GM12892 (cell line): ENCODE results near the gene APMAP.

Source experiments
- POLR2A ChIP-seq: IDR thresholded peaks from 2 replicates; pipeline ENCODE4 v1.6.1; 2011; ENCODE audit warnings: low read depth, low read length, control low read depth
- POLR2AphosphoS5 ChIP-seq: IDR thresholded peaks from 2 replicates; pipeline ENCODE4 v1.6.1; 2011; ENCODE audit warnings: low read depth, low read length, control low read depth
- TAF1 ChIP-seq: IDR thresholded peaks from 2 replicates; pipeline ENCODE4 v1.6.1; 2011; ENCODE audit warnings: low read depth, mild to moderate bottlenecking, control low read depth, low read length, borderline replicate concordance

GRCh38 chr20:25011261-25011660, 18.7 kb upstream of the APMAP start:
- TF ChIP-seq POLR2A = no peak
- no peak for TF ChIP-seq TAF1
- TF ChIP-seq POLR2AphosphoS5 = no peak
